ENCODE data around the gene LTBP2. TPM values are rescaled to one million over a fixed set of nuclear protein-coding genes. Genes with fewer than 3 reads are reported as not detected.
A peak's percentile ranks its signal among the peaks of the same experiment; 100 is the strongest.

The LTBP2 gene
- total RNA-seq, 1 donor from 2014 or later = 2.9 TPM

- H3K27me3 Mint-ChIP-seq (ENCODE audit: low read depth) = peaks cover 5% of the 10 kb centered on the region
- DNase-seq (ENCODE audit: low spot score in 2 of 2, unreplicated experiment in 2 of 2) = no peak
- H3K27ac Mint-ChIP-seq = no peak overlapping the region
- peaks cover 11% of the 10 kb centered on the region for H3K4me1 Mint-ChIP-seq
- no peaks in the 10 kb centered on the region for H3K36me3 Mint-ChIP-seq
- TF ChIP-seq CTCF (IDR thresholded peaks at IDR 0.05; ENCODE audit: unreplicated experiment) = no peak
- no peaks in the 10 kb centered on the region for H3K9me3 Mint-ChIP-seq
- no peak overlapping the region for H3K4me3 Mint-ChIP-seq
These were observed 12.7 kb downstream of the LTBP2 start for GRCh38 chr14:74599321-74599761.

- H3K4me1 Mint-ChIP-seq = peaks cover 11% of the 10 kb centered on the region
- no peak for DNase-seq (ENCODE audit: low spot score in 2 of 2, unreplicated experiment in 2 of 2)
- no peaks in the 10 kb centered on the region for H3K9me3 Mint-ChIP-seq
- no peaks in the 10 kb centered on the region for H3K27me3 Mint-ChIP-seq (ENCODE audit: low read depth)
- no peak for TF ChIP-seq CTCF (IDR thresholded peaks at IDR 0.05; ENCODE audit: unreplicated experiment)
- H3K36me3 Mint-ChIP-seq = no peaks in the 10 kb centered on the region
- H3K4me3 Mint-ChIP-seq = no peak overlapping the region
- no peak overlapping the region for H3K27ac Mint-ChIP-seq
These were observed 15.1 kb downstream of the LTBP2 start for GRCh38 chr14:74596741-74597450.

- Mint-ChIP-seq H3K36me3 (no peaks in the 10 kb centered on the region), H3K4me3 (no peak overlapping the region), H3K27me3 (ENCODE audit: low read depth) (no peaks in the 10 kb centered on the region), H3K27ac (peak overlapping the region; percentile 34), H3K9me3 (no peaks in the 10 kb centered on the region), H3K4me1 (peaks cover 11% of the 10 kb centered on the region)
- no peak for DNase-seq (ENCODE audit: low spot score in 2 of 2, unreplicated experiment in 2 of 2)
- no peak for TF ChIP-seq CTCF (IDR thresholded peaks at IDR 0.05; ENCODE audit: unreplicated experiment)
These were observed 16.9 kb downstream of the LTBP2 start for GRCh38 chr14:74595006-74595735.

- no peaks in the 10 kb centered on the region for H3K9me3 Mint-ChIP-seq
- H3K27ac Mint-ChIP-seq = peak overlapping the region; percentile 34
- no peak for TF ChIP-seq CTCF (IDR thresholded peaks at IDR 0.05; ENCODE audit: unreplicated experiment)
- DNase-seq (ENCODE audit: low spot score in 2 of 2, unreplicated experiment in 2 of 2) = no peak
- peaks cover 11% of the 10 kb centered on the region for H3K4me1 Mint-ChIP-seq
- no peaks in the 10 kb centered on the region for H3K36me3 Mint-ChIP-seq
- H3K4me3 Mint-ChIP-seq = no peak overlapping the region
- no peaks in the 10 kb centered on the region for H3K27me3 Mint-ChIP-seq (ENCODE audit: low read depth)
These were observed 17.4 kb downstream of the LTBP2 start for GRCh38 chr14:74594606-74595005.

- no peak overlapping the region for H3K4me3 Mint-ChIP-seq
- TF ChIP-seq CTCF (IDR thresholded peaks at IDR 0.05; ENCODE audit: unreplicated experiment) = no peak
- no peak overlapping the region for H3K27ac Mint-ChIP-seq
- DNase-seq (ENCODE audit: low spot score in 2 of 2, unreplicated experiment in 2 of 2) = no peak
- no peaks in the 10 kb centered on the region for H3K27me3 Mint-ChIP-seq (ENCODE audit: low read depth)
- H3K9me3 Mint-ChIP-seq = no peaks in the 10 kb centered on the region
- H3K4me1 Mint-ChIP-seq = peaks cover 6% of the 10 kb centered on the region
- no peaks in the 10 kb centered on the region for H3K36me3 Mint-ChIP-seq
These were observed 18.0 kb downstream of the LTBP2 start for GRCh38 chr14:74594029-74594428.

Data from mesothelial cell of epicardium (in vitro differentiated cells).